Activated CD8-positive, alpha-beta T cell treated with anti-CD3 and anti-CD28 coated beads, Interleukin-2, amount 10 ng/mL, durations not matched to agents 7 days and 5 days (primary cell): ENCODE results near the gene LHX5. TPM values are rescaled to one million over a fixed set of nuclear protein-coding genes. Genes with fewer than 3 reads are reported as not detected.

ENCODE experiments used
- ATAC-seq: fragments of 150-1000 bp; cut with Tn5 transposase; one replicate; pipeline ENCODE4 v1.10.0; 2021; ENCODE audit warnings: moderate library complexity
- CTCF ChIA-PET: fragments of 350-600 bp; sonication (Branson Sonifier 250); formaldehyde crosslinking; loops from one replicate; lab custom pipeline; 2021; ENCODE audit warnings: antibody characterized with exemption; lab: Charles Lee
- POLR2A ChIA-PET: fragments of 350-600 bp; sonication (Branson Sonifier 250); formaldehyde crosslinking; loops from one replicate; lab custom pipeline; 2021; ENCODE audit warnings: antibody characterized with exemption; lab: Charles Lee
- DNase-seq: peaks from one replicate; pipeline ENCODE4 v3.0.0-alpha.2; 2020
- H3K27ac Mint-ChIP-seq: one replicate; pipeline ENCODE4 v1.8.0; 2021; ENCODE audit warnings: mild to moderate bottlenecking, mixed read lengths
- H3K27me3 Mint-ChIP-seq: one replicate; pipeline ENCODE4 v1.8.0; 2021; ENCODE audit warnings: low read depth, mixed read lengths
- H3K36me3 Mint-ChIP-seq: one replicate; pipeline ENCODE4 v1.8.0; 2021; ENCODE audit warnings: low read depth, mixed read lengths
- H3K4me1 Mint-ChIP-seq: one replicate; pipeline ENCODE4 v1.8.0; 2021; ENCODE audit warnings: low read depth, mixed read lengths
- H3K4me3 Mint-ChIP-seq: one replicate; pipeline ENCODE4 v1.8.0; 2021; ENCODE audit warnings: mild to moderate bottlenecking, mixed read lengths
- H3K9me3 Mint-ChIP-seq: one replicate; pipeline ENCODE4 v1.8.0; 2022; ENCODE audit warnings: mixed read lengths; ENCODE audit not compliant: insufficient read depth
- total RNA-seq, 2 experiments: library from RNA; stranded (reverse); gene quantifications; one replicate each; pipeline ENCODE4 v1.2.3, GENCODE V29; 2021

LHX5 gene
- total RNA-seq, 2 experiments from 2014 or later, result not detected

- Mint-ChIP-seq H3K4me3 (no peak overlapping the region), H3K27ac (no peak overlapping the region), H3K27me3 (peaks cover 87% of the 10 kb centered on the region), H3K4me1 (peaks cover 13% of the 10 kb centered on the region), H3K9me3 (no peaks in the 10 kb centered on the region), H3K36me3 (peaks cover 5% of the 10 kb centered on the region)
- ATAC-seq (no peak), DNase-seq (no peak)
- POLR2A ChIA-PET, result no interaction called here
- CTCF ChIA-PET, result no interaction called here
These were observed 4.7 kb upstream of the LHX5 start for GRCh38 chr12:113476176-113476986.

GRCh38 chr12:113475451-113476175 lies 3.9 kb upstream of the LHX5 start:
- peaks cover 88% of the 10 kb centered on the region for H3K27me3 Mint-ChIP-seq
- H3K36me3 Mint-ChIP-seq, result peaks cover 5% of the 10 kb centered on the region
- ChIA-PET CTCF (no interaction called here), POLR2A (no interaction called here)
- no peak overlapping the region for H3K27ac Mint-ChIP-seq
- H3K9me3 Mint-ChIP-seq, result no peaks in the 10 kb centered on the region
- H3K4me3 Mint-ChIP-seq, result no peak overlapping the region
- ATAC-seq (no peak), DNase-seq (no peak)
- peaks cover 13% of the 10 kb centered on the region for H3K4me1 Mint-ChIP-seq

- POLR2A ChIA-PET, result no interaction called here
- Mint-ChIP-seq H3K36me3 (peaks cover 2% of the 10 kb centered on the region), H3K4me3 (peak overlapping the region; percentile 37), H3K9me3 (no peaks in the 10 kb centered on the region), H3K4me1 (peaks cover 13% of the 10 kb centered on the region), H3K27me3 (peaks cover 89% of the 10 kb centered on the region), H3K27ac (no peak overlapping the region)
- DNase-seq, result no peak
- CTCF ChIA-PET, result no interaction called here
- ATAC-seq, result no peak
These were observed 3.2 kb upstream of the LHX5 start for GRCh38 chr12:113474635-113475436.

- Mint-ChIP-seq H3K9me3 (no peaks in the 10 kb centered on the region), H3K27me3 (peaks cover 89% of the 10 kb centered on the region), H3K36me3 (no peaks in the 10 kb centered on the region), H3K4me3 (peak overlapping the region; percentile 37), H3K27ac (no peak overlapping the region), H3K4me1 (peaks cover 10% of the 10 kb centered on the region)
- ATAC-seq, result no peak
- POLR2A ChIA-PET, result interaction anchor here (0.6 kb wide), 1 partner anchor 138 kb away, joined by 3 read pairs; no protein-coding TSS in a partner anchor
- no peak for DNase-seq
- CTCF ChIA-PET, result interaction anchor here (1.5 kb wide), 1 partner anchor 12 kb away, joined by 4 read pairs; no protein-coding TSS in a partner anchor
These were observed 2.3 kb upstream of the LHX5 start for GRCh38 chr12:113473942-113474341.

DNA sequence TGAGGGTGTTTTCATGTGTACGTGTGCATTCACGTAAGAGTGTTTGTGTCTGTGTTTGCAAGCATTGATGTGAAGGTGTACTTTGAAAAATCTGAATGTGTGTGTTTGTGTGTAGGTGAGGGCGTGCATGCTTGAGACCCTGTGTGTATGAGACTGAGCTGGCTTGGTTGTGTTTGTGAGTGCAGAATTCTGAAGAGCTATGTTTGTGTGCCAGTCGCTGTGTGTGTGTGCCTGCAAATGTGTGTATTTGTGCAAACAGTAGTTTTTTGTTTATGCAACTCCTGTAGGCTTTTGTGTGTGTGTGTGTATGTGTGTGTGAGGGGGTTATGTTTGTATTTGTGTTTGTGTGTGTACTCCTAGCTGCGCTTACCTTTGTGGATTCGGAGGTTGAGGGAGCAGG lies 1.7 kb upstream of the LHX5 start:
- no peak overlapping the region for H3K27ac Mint-ChIP-seq
- no peak for DNase-seq
- CTCF ChIA-PET, result interaction anchor here (1.5 kb wide), 1 partner anchor 11 kb away, joined by 4 read pairs; no protein-coding TSS in a partner anchor
- no peaks in the 10 kb centered on the region for H3K9me3 Mint-ChIP-seq
- H3K27me3 Mint-ChIP-seq, result peaks cover 90% of the 10 kb centered on the region
- POLR2A ChIA-PET, result interaction anchor here (0.6 kb wide), 1 partner anchor 138 kb away, joined by 3 read pairs; no protein-coding TSS in a partner anchor
- H3K4me3 Mint-ChIP-seq, result no peak overlapping the region
- H3K4me1 Mint-ChIP-seq, result peaks cover 13% of the 10 kb centered on the region
- H3K36me3 Mint-ChIP-seq, result no peaks in the 10 kb centered on the region
- no peak for ATAC-seq

GRCh38 chr12:113472191-113473121 lies 785 bp upstream of the LHX5 start:
- DNase-seq (no peak), ATAC-seq (no peak)
- POLR2A ChIA-PET, result no interaction called here
- no peaks in the 10 kb centered on the region for H3K36me3 Mint-ChIP-seq
- peaks cover 17% of the 10 kb centered on the region for H3K4me1 Mint-ChIP-seq
- H3K27me3 Mint-ChIP-seq, result peaks cover 87% of the 10 kb centered on the region
- CTCF ChIA-PET, result interaction anchor here (1.5 kb wide), 1 partner anchor 10 kb away, joined by 4 read pairs; no protein-coding TSS in a partner anchor
- no peaks in the 10 kb centered on the region for H3K9me3 Mint-ChIP-seq
- H3K27ac Mint-ChIP-seq, result no peak overlapping the region
- no peak overlapping the region for H3K4me3 Mint-ChIP-seq

DNA sequence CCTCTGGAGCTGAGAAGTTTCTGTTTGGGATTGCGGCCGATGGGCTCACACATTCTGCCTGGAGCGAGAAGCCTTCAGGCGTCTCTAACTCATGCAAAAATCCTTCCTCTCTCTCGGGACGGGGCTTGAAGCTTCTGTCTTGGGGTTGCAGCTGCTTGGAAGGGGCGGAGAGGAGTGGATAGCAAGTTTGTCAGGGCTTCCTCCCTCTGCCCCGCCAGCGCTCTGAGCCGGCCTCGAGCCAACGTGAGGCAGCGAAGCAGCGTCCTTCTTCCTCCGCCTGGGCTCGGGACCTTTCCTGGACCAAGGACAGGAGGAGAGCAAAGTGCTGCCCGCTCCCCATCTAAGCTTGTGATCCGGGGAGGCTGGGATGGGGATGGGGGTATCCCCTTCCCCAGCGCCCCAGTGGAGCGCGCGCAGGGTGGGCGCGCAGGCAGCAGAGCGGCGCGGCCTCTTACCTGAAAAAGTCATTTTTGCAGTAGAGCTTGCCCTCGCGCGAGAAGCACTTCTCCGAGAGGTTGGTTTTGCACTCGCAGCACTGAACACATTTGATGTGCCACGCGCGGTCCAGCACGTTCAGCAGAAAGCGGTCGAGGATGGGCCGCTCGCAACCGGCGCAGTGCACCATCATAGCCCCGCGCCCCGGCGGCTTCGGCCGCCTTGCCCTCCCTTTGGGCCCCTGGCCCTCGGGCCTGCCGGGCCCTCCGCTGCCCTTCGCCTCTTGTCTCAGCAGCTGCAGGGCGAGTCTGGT lies 626 bp downstream of the LHX5 start:
- peaks cover 90% of the 10 kb centered on the region for H3K27me3 Mint-ChIP-seq
- ChIA-PET POLR2A (no interaction called here), CTCF (no interaction called here)
- H3K4me1 Mint-ChIP-seq, result peaks cover 23% of the 10 kb centered on the region
- H3K9me3 Mint-ChIP-seq, result no peaks in the 10 kb centered on the region
- no peak overlapping the region for H3K27ac Mint-ChIP-seq
- DNase-seq, result no peak
- no peak for ATAC-seq
- no peak overlapping the region for H3K4me3 Mint-ChIP-seq
- no peaks in the 10 kb centered on the region for H3K36me3 Mint-ChIP-seq

GRCh38 chr12:113469949-113470743 lies 1.5 kb downstream of the LHX5 start:
- CTCF ChIA-PET, result no interaction called here
- peaks cover 83% of the 10 kb centered on the region for H3K27me3 Mint-ChIP-seq
- no peaks in the 10 kb centered on the region for H3K36me3 Mint-ChIP-seq
- ATAC-seq, result no peak
- no peak overlapping the region for H3K27ac Mint-ChIP-seq
- no peaks in the 10 kb centered on the region for H3K9me3 Mint-ChIP-seq
- H3K4me3 Mint-ChIP-seq, result no peak overlapping the region
- H3K4me1 Mint-ChIP-seq, result peaks cover 25% of the 10 kb centered on the region
- no peak for DNase-seq
- POLR2A ChIA-PET, result no interaction called here

DNA sequence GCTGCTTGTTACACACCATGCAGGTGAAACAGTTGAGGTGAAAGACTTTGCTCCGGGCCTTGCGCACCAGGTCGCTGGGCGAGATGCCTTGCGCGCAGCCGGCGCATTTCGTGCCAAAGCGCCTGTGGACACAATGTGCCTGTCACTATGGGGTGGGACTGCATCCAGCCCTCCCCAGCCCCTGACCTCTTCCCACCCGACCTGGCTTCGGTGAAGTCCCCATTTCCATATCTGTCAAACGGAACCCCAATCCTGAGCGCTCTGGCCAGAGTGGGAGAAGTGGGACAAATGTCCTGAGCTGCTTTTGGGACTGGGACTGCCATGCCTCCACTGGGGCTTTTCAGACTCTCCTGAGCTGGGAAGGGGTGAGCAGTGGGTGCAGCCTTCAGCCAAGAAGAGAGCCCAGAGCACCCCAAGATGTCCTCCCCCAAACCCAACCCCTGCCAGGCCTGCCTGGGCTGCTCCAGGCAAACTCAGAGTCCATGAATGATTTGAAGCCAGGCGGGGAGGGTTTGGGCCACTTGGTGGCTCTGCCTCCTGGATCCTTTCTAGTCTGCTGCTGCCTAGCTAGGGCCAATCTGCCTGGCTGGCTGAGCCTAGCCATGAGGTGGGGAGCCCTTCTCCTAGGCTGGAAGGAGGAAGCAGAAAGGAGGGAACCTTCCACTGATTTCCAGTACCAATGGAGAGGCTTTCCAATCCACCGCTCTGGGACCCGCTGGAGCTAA lies 2.3 kb downstream of the LHX5 start:
- CTCF ChIA-PET, result no interaction called here
- peaks cover 22% of the 10 kb centered on the region for H3K4me1 Mint-ChIP-seq
- H3K27ac Mint-ChIP-seq, result no peak overlapping the region
- H3K27me3 Mint-ChIP-seq, result peaks cover 82% of the 10 kb centered on the region
- POLR2A ChIA-PET, result no interaction called here
- no peak overlapping the region for H3K4me3 Mint-ChIP-seq
- ATAC-seq, result no peak
- no peak for DNase-seq
- H3K36me3 Mint-ChIP-seq, result no peaks in the 10 kb centered on the region
- H3K9me3 Mint-ChIP-seq, result no peaks in the 10 kb centered on the region
